HUES6 (cell line): ENCODE measurements around the gene RFX1.
"Not testable (repeated sequence)": the region's sequence is repeated elsewhere in the genome, so short reads cannot be mapped to it uniquely, and the experiment has no call there.

Source experiments
- H3K27ac ChIP-seq: 2 replicates; pipeline ENCODE4 v1.7.0; 2013; ENCODE audit warnings: low read depth, mild to moderate bottlenecking, low read length, inconsistent platforms
- H3K27me3 ChIP-seq: 2 replicates; pipeline ENCODE4 v1.6.1; 2013; ENCODE audit warnings: low read length; ENCODE audit not compliant: control insufficient read depth, insufficient read depth
- H3K36me3 ChIP-seq: 2 replicates; pipeline ENCODE4 v1.6.1; 2013; ENCODE audit warnings: low read length; ENCODE audit not compliant: control insufficient read depth, insufficient read depth
- H3K4me1 ChIP-seq: 2 replicates; pipeline ENCODE4 v1.6.1; 2013; ENCODE audit warnings: low read length; ENCODE audit not compliant: control insufficient read depth, insufficient read depth
- H3K4me3 ChIP-seq: 2 replicates; pipeline ENCODE4 v1.5.1; 2013; ENCODE audit warnings: low read depth, low read length
- H3K9ac ChIP-seq: one replicate; pipeline ENCODE4 v1.6.1; 2013; ENCODE audit warnings: mild to moderate bottlenecking, low read length
- H3K9me3 ChIP-seq: 2 replicates; pipeline ENCODE4 v1.6.1; 2013; ENCODE audit warnings: low read depth, low read length; ENCODE audit not compliant: control insufficient read depth, insufficient read depth

The RFX1 gene

GRCh38 chr19:14026652-14027192 is 20.6 kb upstream of the RFX1 start:
- not testable (repeated sequence) for H3K4me3 ChIP-seq, H3K9ac ChIP-seq, H3K4me1 ChIP-seq, H3K9me3 ChIP-seq, H3K27ac ChIP-seq, H3K36me3 ChIP-seq
- peaks cover 12% of the 10 kb centered on the region for H3K27me3 ChIP-seq

GRCh38 chr19:14023404-14024235 is 17.5 kb upstream of the RFX1 start:
- Histone ChIP-seq H3K4me1 (peaks cover 3% of the 10 kb centered on the region; the same call in 1 of the 2 replicates), H3K4me3 (no peak overlapping the region), H3K9ac (no peak overlapping the region), H3K36me3 (no peaks in the 10 kb centered on the region), H3K27me3 (no peaks in the 10 kb centered on the region), H3K27ac (no peak overlapping the region), H3K9me3 (no peaks in the 10 kb centered on the region)

GRCh38 chr19:14022469-14022868 is 16.3 kb upstream of the RFX1 start:
- no peak overlapping the region for H3K4me3 ChIP-seq
- no peaks in the 10 kb centered on the region for H3K9me3 ChIP-seq
- H3K4me1 ChIP-seq, result peaks cover 3% of the 10 kb centered on the region; the same call in 1 of the 2 replicates
- H3K27ac ChIP-seq, result no peak overlapping the region
- no peak overlapping the region for H3K9ac ChIP-seq
- H3K27me3 ChIP-seq, result no peaks in the 10 kb centered on the region
- no peaks in the 10 kb centered on the region for H3K36me3 ChIP-seq

- Histone ChIP-seq H3K36me3 (no peaks in the 10 kb centered on the region), H3K4me1 (peaks cover 3% of the 10 kb centered on the region; the same call in 1 of the 2 replicates), H3K27me3 (no peaks in the 10 kb centered on the region), H3K9ac (no peak overlapping the region), H3K27ac (no peak overlapping the region), H3K9me3 (no peaks in the 10 kb centered on the region), H3K4me3 (no peak overlapping the region)
Observed at GRCh38 chr19:14021474-14021873, 15.4 kb upstream of the RFX1 start.

- H3K27me3 ChIP-seq, H3K4me1 ChIP-seq, H3K36me3 ChIP-seq, H3K9ac ChIP-seq, H3K9me3 ChIP-seq, H3K27ac ChIP-seq, H3K4me3 ChIP-seq: not testable (repeated sequence)
Observed at GRCh38 chr19:14019739-14020138, 13.6 kb upstream of the RFX1 start.

- Histone ChIP-seq H3K4me3 (no peak overlapping the region), H3K9ac (no peak overlapping the region), H3K36me3 (no peaks in the 10 kb centered on the region), H3K9me3 (no peaks in the 10 kb centered on the region), H3K27me3 (no peaks in the 10 kb centered on the region), H3K4me1 (peaks cover 3% of the 10 kb centered on the region; the same call in 1 of the 2 replicates), H3K27ac (no peak overlapping the region)
Observed at GRCh38 chr19:14019100-14019499, 13.0 kb upstream of the RFX1 start.

- no peak overlapping the region for H3K4me3 ChIP-seq
- no peaks in the 10 kb centered on the region for H3K36me3 ChIP-seq
- H3K27ac ChIP-seq, result no peak overlapping the region
- no peaks in the 10 kb centered on the region for H3K27me3 ChIP-seq
- H3K9ac ChIP-seq, result no peak overlapping the region
- no peaks in the 10 kb centered on the region for H3K9me3 ChIP-seq
- no peaks in the 10 kb centered on the region for H3K4me1 ChIP-seq
Observed at GRCh38 chr19:14015524-14016035, 9.5 kb upstream of the RFX1 start.

GRCh38 chr19:14012378-14012915 is 6.3 kb upstream of the RFX1 start:
- Histone ChIP-seq H3K27me3 (no peaks in the 10 kb centered on the region), H3K9me3 (no peaks in the 10 kb centered on the region), H3K4me1 (no peaks in the 10 kb centered on the region), H3K27ac (no peak overlapping the region), H3K36me3 (no peaks in the 10 kb centered on the region), H3K4me3 (no peak overlapping the region), H3K9ac (no peak overlapping the region)

- H3K27ac ChIP-seq, result peak overlapping the region; percentile 56
Observed at GRCh38 chr19:14006766-14007562, 844 bp upstream of the RFX1 start.

GRCh38 chr19:14005349-14006084 is 603 bp downstream of the RFX1 start:
- peak overlapping the region; percentile 56 for H3K27ac ChIP-seq
- no peaks in the 10 kb centered on the region for H3K36me3 ChIP-seq
- peak overlapping the region; percentile 56 for H3K9ac ChIP-seq
- no peaks in the 10 kb centered on the region for H3K27me3 ChIP-seq
- no peaks in the 10 kb centered on the region for H3K9me3 ChIP-seq
- 0 out of 2 replicates have a peak, but pooled peaks cover 4% of the 10 kb centered on the region for H3K4me1 ChIP-seq
- peak overlapping the region; percentile 60 for H3K4me3 ChIP-seq

More at GRCh38 chr19:14006766-14007562, 844 bp upstream of the RFX1 start:
- no peaks in the 10 kb centered on the region for H3K9me3 ChIP-seq
- H3K27me3 ChIP-seq, result no peaks in the 10 kb centered on the region
- peak overlapping the region; percentile 56 for H3K9ac ChIP-seq
- H3K4me1 ChIP-seq, result 0 out of 2 replicates have a peak, but pooled peaks cover 4% of the 10 kb centered on the region
- H3K4me3 ChIP-seq, result peak overlapping the region; percentile 60
- no peaks in the 10 kb centered on the region for H3K36me3 ChIP-seq
